K562 (cell line): ENCODE data around the gene SYNM. TPM values are rescaled to one million over a fixed set of nuclear protein-coding genes. Genes with fewer than 3 reads are reported as not detected.

ENCODE experiments used
- ATAC-seq: fragments of 200-7000 bp; cut with Tn5 transposase; 3 replicates; pipeline ENCODE4 v1.9.1; 2020; ENCODE audit warnings: moderate library complexity
- BruUV-seq: library from RNA; stranded (reverse); fragments of 400-500 nt; replicated peaks from 2 replicates; lab custom pipeline; 2021; lab: Mats Ljungman, UMichigan
- CTCF ChIA-PET: fragments of 300-600 bp; formaldehyde crosslinking; extraction: SDS; loops from one replicate; lab custom pipeline; 2021; ENCODE audit warnings: low intra/inter-chr PET ratio; lab: Yijun Ruan, JAX
- POLR2A ChIA-PET: fragments of 300-600, 350-650 bp; sonication (Branson Sonifier 250); formaldehyde crosslinking; extraction: SDS; loops from one replicate; lab custom pipeline; 2021; ENCODE audit warnings: antibody characterized with exemption, inconsistent platforms; lab: Yijun Ruan, JAX
- DNase-seq, 4 experiments: peaks; one replicate each; pipeline versions ENCODE4 v3.0.0 to v3.0.0-alpha.2; 2011 to 2018; ENCODE audit warnings: low spot score in 3 of 4, mixed read lengths in 3 of 4; ENCODE audit errors: extremely low read depth in 1 of 4
- FAIRE-seq: peaks from 2 replicates; lab custom pipeline; 2011; peaks lifted over from hg19 to GRCh38; lab: Jason Lieb, UNC
- H2AFZ ChIP-seq: 2 replicates; pipeline ENCODE4 v1.6.0; 2011; ENCODE audit warnings: low read depth, low read length, control low read depth, inconsistent platforms
- H3K27ac ChIP-seq: fragments of 200-600 bp; 3 replicates; pipeline ENCODE4 v1.8.0; 2011; ENCODE audit warnings: low read depth, mild to moderate bottlenecking, control low read depth, inconsistent platforms, low read length, moderate library complexity, mixed read lengths; ENCODE audit errors: extremely low read depth
- H3K27me3 ChIP-seq, 2 experiments: fragments of 300-600 bp in 1 of 2; 2 replicates in 1 of 2; 3 replicates in 1 of 2; pipeline versions ENCODE4 v1.6.0 to v1.8.0; 2011; ENCODE audit warnings: inconsistent platforms in 2 of 2, low read length in 2 of 2, mild to moderate bottlenecking in 1 of 2, mixed read lengths in 1 of 2, moderate library complexity in 1 of 2; ENCODE audit not compliant: control insufficient read depth in 2 of 2, insufficient read depth in 2 of 2
- H3K36me3 ChIP-seq: fragments of 300-600 bp; 3 replicates; pipeline ENCODE4 v1.8.0; 2011; ENCODE audit warnings: mild to moderate bottlenecking, low read length, inconsistent platforms; ENCODE audit not compliant: control insufficient read depth, insufficient read depth
- H3K4me1 ChIP-seq, 2 experiments: fragments of 200-600 bp in 1 of 2; replicated peaks in 1 of 2; 2 replicates in 1 of 2; 3 replicates in 1 of 2; pipeline versions ENCODE4 v1.5.1 to v1.8.0; 2011; ENCODE audit warnings: inconsistent platforms in 2 of 2, low read length in 2 of 2, mild to moderate bottlenecking in 1 of 2, mixed read lengths in 1 of 2, moderate library complexity in 1 of 2; ENCODE audit not compliant: control insufficient read depth in 2 of 2, insufficient read depth in 2 of 2
- H3K4me2 ChIP-seq: 2 replicates; pipeline ENCODE4 v1.6.1; 2011; ENCODE audit warnings: low read length, control low read depth, inconsistent platforms, mixed read lengths; ENCODE audit not compliant: insufficient read depth
- H3K4me3 ChIP-seq: fragments of 200-600 bp; sonication (generic), shearing (Covaris generic); 2 replicates; pipeline ENCODE4 v1.5.1; 2016; ENCODE audit warnings: control low read depth, inconsistent platforms
- H3K79me2 ChIP-seq: fragments of 200-600 bp; 3 replicates; pipeline ENCODE4 v1.8.0; 2011; ENCODE audit warnings: low read length, inconsistent platforms; ENCODE audit not compliant: control insufficient read depth, insufficient read depth
- H3K9ac ChIP-seq, 2 experiments: 2 replicates each; pipeline versions ENCODE4 v1.6.0 to v1.6.1; 2011; ENCODE audit warnings: low read depth in 2 of 2, low read length in 2 of 2, control low read depth in 1 of 2, inconsistent platforms in 1 of 2, mild to moderate bottlenecking in 1 of 2, mixed read lengths in 1 of 2; ENCODE audit not compliant: insufficient read depth in 1 of 2
- H3K9me1 ChIP-seq: one replicate; pipeline ENCODE4 v1.6.0; 2011; ENCODE audit warnings: inconsistent platforms, mild to moderate bottlenecking, low read length, moderate library complexity; ENCODE audit not compliant: control insufficient read depth, insufficient read depth
- H3K9me3 ChIP-seq: replicated peaks from 2 replicates; pipeline ENCODE4 v1.5.1; 2011; ENCODE audit warnings: low read depth, low read length, inconsistent platforms; ENCODE audit not compliant: control insufficient read depth, insufficient read depth
- H4K20me1 ChIP-seq: replicated peaks from 2 replicates; pipeline ENCODE4 v1.6.1; 2011; ENCODE audit warnings: low read length, inconsistent platforms, mixed read lengths; ENCODE audit not compliant: control insufficient read depth, insufficient read depth
- CGGBP1 ChIP-seq: fragments of 250-450 bp; sonication (Bioruptor Pico); IDR thresholded peaks from 2 replicates; pipeline ENCODE4 v1.9.0; 2021; ENCODE audit warnings: mild to moderate bottlenecking
- CHD1 ChIP-seq: fragments of 200-600 bp; sonication (generic); IDR thresholded peaks from one replicate; pipeline ENCODE4 v1.6.1; 2012; ENCODE audit warnings: mild to moderate bottlenecking, moderate library complexity, low read length, inconsistent platforms
- CREBBP ChIP-seq: IDR thresholded peaks from one replicate; pipeline ENCODE4 v1.6.1; 2012; ENCODE audit warnings: low read depth, mild to moderate bottlenecking, control low read depth, inconsistent platforms, low read length
- ERF ChIP-seq: fragments of 450-650 bp; formaldehyde crosslinking; IDR thresholded peaks from 2 replicates; pipeline ENCODE4 v1.4.0; 2020; ENCODE audit warnings: mild to moderate bottlenecking, mixed read lengths
- ETS2 ChIP-seq: IDR thresholded peaks from 2 replicates; pipeline ENCODE4 v1.6.1; 2016; ENCODE audit warnings: borderline replicate concordance, missing genetic modification characterization, mild to moderate bottlenecking, moderate library complexity, missing compliant biosample characterization; ENCODE audit not compliant: poor library complexity, severe bottlenecking
- JUND ChIP-seq, 2 experiments: IDR thresholded peaks; 2 replicates in 1 of 2; 3 replicates in 1 of 2; pipeline ENCODE4 v1.6.1; 2011; ENCODE audit warnings: borderline replicate concordance in 2 of 2, low read depth in 2 of 2, low read length in 2 of 2, improper control_type of control experiment in 1 of 2, missing biosample characterization in 1 of 2, missing genetic modification characterization in 1 of 2, missing genetic modification reagents in 1 of 2
- MYNN ChIP-seq, 2 experiments: sonication (generic); formaldehyde crosslinking in 1 of 2; IDR thresholded peaks; 2 replicates each; pipeline versions ENCODE4 v1.5.0 to v1.6.1; 2016 to 2020; ENCODE audit warnings: antibody characterized with exemption in 1 of 2, missing genetic modification reagents in 1 of 2
- SMAD2 ChIP-seq: fragments of 150-350 bp; IDR thresholded peaks from 2 replicates; pipeline ENCODE4 v1.6.1; 2014; ENCODE audit warnings: low read depth, mild to moderate bottlenecking, low read length
- TCF7 ChIP-seq: sonication (generic); IDR thresholded peaks from 2 replicates; pipeline ENCODE4 v1.6.1; 2016; ENCODE audit warnings: antibody characterized with exemption, borderline replicate concordance
- U2AF1 ChIP-seq: fragments of 200-400 bp; formaldehyde crosslinking; optimal IDR thresholded peaks from 2 replicates; pipeline ENCODE3; 2017; ENCODE audit warnings: mild to moderate bottlenecking, low read depth, low read length, moderate library complexity
- ZC3H8 ChIP-seq: fragments of 450-650 bp; IDR thresholded peaks from 2 replicates; pipeline ENCODE4 v1.6.1; 2017
- ZNF140 ChIP-seq: fragments of 250-450 bp; sonication (Bioruptor Pico); IDR thresholded peaks from 2 replicates; pipeline ENCODE4 v1.8.0; 2021; ENCODE audit warnings: moderate library complexity, mild to moderate bottlenecking, inconsistent platforms
- ZNF41 ChIP-seq: fragments of 250-450 bp; sonication (Bioruptor Pico); conservative IDR thresholded peaks from 2 replicates; pipeline ENCODE4 v1.4.0; 2020; ENCODE audit warnings: mild to moderate bottlenecking
- ZNF583 ChIP-seq: fragments of 250-450 bp; sonication (Bioruptor Pico); IDR thresholded peaks from 2 replicates; pipeline ENCODE4 v1.4.0; 2020
- ZNF589 ChIP-seq: fragments of 200-800 bp; sonication (Bioruptor generic); IDR thresholded peaks from 2 replicates; pipeline ENCODE4 v1.6.1; 2016; ENCODE audit warnings: low read depth, missing genetic modification characterization, missing compliant biosample characterization
- WGBS: fragments of 100-300 bp; shearing (Covaris generic); methylation state at CpG from one replicate; pipeline ENCODE4 v1.1.6; 2016; ENCODE audit warnings: low coverage, mixed read lengths; ENCODE audit not compliant: insufficient coverage; ENCODE audit errors: missing lambda C conversion rate; 5-methylcytosine and 5-hydroxymethylcytosine counted together
- in situ Hi-C: fragments of 300-500 bp; cut with MboI; formaldehyde crosslinking; loops from 4 replicates; pipeline ENCODE4 v1.15.0; 2018; ENCODE audit warnings: inconsistent platforms, mixed read lengths
- intact Hi-C: fragments of 100-400 bp; cut with micrococcal nuclease; formaldehyde crosslinking; loops from 2 replicates; pipeline ENCODE4 v1.14.2; 2022
- polyA plus RNA-seq, 8 experiments: library from polyadenylated mRNA; depleted of rRNA in 4 of 8; stranded (reverse) in 5 of 8; unstranded in 3 of 8; fragments of >200 nt; fragmentation: Nextera tagmentation in 2 of 8; fragmentation: Illumina TruSeq in 1 of 8; extraction: Ambion mirVana in 2 of 8; extraction: Trizol in 1 of 8; gene quantifications; 2 replicates each; pipeline versions ENCODE4 v1.2.1 to v1.2.3, GENCODE V29; 2011 to 2014; ENCODE audit warnings: inconsistent platforms in 1 of 8, missing spikeins in 1 of 8
- total RNA-seq, 7 experiments: library from RNA; depleted of rRNA in 6 of 7; stranded (reverse); fragments of >200 nt in 6 of 7; fragmentation: Illumina TruSeq in 2 of 7; extraction: Trizol in 2 of 7; gene quantifications; 2 replicates each; pipeline versions ENCODE4 v1.2.1 to v1.2.3, GENCODE V29; 2011 to 2021; ENCODE audit warnings: low replicate concordance in 1 of 7

Gene SYNM
- total and polyA plus RNA-seq, 9 of the 15 experiments (the other 6 are each of a cell fraction or from before 2014, with no cell fraction given) = 0.01 to 0.42 (median 0.13) TPM

DNA sequence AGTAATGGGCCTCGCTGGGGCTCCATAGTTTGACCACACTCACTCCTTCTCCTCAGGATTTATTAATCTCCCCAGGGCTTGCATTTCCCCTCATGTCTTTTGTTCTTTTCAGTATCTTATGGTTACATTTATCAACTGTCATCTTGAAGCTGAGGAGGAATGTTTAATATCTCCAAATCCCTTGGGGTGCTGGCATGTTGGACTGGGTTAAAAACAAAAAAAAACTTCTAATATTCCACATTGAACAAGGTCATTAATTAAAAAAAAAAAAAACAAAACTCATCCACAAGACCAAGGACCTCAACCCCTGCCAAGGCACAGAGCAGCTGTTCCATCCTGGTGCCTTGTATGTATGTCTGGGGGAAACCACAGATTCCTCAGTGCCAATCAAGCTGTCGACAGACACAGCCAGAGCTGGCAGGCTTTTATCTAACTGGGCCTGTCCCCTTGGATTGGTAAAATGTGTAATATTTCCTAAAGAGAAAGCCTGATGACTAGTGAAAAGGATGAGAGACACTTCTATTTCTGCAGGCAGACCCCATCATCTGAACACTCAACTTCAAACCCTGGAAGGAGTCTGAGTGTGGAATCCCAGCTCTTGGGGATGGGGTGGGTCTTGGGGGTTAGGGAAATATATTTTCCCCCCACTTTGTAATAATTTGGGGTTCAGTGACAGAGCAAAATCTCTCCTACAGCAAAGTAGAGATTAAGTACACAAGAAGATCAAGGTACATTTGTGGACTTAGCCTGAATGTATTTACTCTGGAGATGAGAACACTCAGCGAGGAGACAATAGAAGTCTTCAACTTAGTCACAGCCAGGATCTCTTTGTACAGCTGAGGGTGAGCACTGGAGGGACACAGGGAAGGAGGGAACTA, 75.4 kb downstream of the SYNM start:
- no TSS peak for BruUV-seq
- no peak overlapping the region for H3K27ac ChIP-seq
- no peak for DNase-seq
- no peaks in the 10 kb centered on the region for H3K27me3 ChIP-seq
- H3K36me3 ChIP-seq = no peaks in the 10 kb centered on the region
- H4K20me1 ChIP-seq = no peaks in the 10 kb centered on the region
- H2AFZ ChIP-seq = no peak overlapping the region
- POLR2A ChIA-PET = no interaction called here
- H3K9me3 ChIP-seq = no peaks in the 10 kb centered on the region
- no peak overlapping the region for H3K9ac ChIP-seq
- no peak overlapping the region for H3K4me2 ChIP-seq
- intact Hi-C loops (no loop called here), in situ Hi-C loops (no loop called here)
- no peaks in the 10 kb centered on the region for H3K79me2 ChIP-seq
- no peak for FAIRE-seq
- TF ChIP-seq ETS2 = no peak
- TF ChIP-seq ZC3H8 = no peak
- TF ChIP-seq MYNN (IDR thresholded peaks at IDR 0.05) = no peak
- no peak for TF ChIP-seq MYNN (CRISPR knock-in tag; IDR thresholded peaks at IDR 0.05)
- no peak for TF ChIP-seq JUND (IDR thresholded peaks at IDR 0.05; ENCODE audit: borderline replicate concordance, low read depth, low read length)
- no peak for TF ChIP-seq JUND (tag; IDR thresholded peaks at IDR 0.05; ENCODE audit: borderline replicate concordance, low read depth, low read length)
- no peak for TF ChIP-seq ZNF41 (CRISPR knock-in tag)
- no peak for TF ChIP-seq TCF7
- no peak for TF ChIP-seq ZNF140 (CRISPR knock-in tag)
- TF ChIP-seq U2AF1 = no peak
- TF ChIP-seq CREBBP = no peak
- TF ChIP-seq ERF (CRISPR knock-in tag) = no peak
- no peak for TF ChIP-seq CHD1
- no peak for TF ChIP-seq ZNF583 (CRISPR knock-in tag)
- no peak for TF ChIP-seq ZNF589 (CRISPR knock-in tag)
- TF ChIP-seq SMAD2 = no peak
- TF ChIP-seq CGGBP1 (CRISPR knock-in tag) = no peak
- WGBS = 0% methylated on average over 3 of the region's 3 CpGs
- no peak for ATAC-seq
- no peak overlapping the region for H3K4me3 ChIP-seq
- H3K4me1 ChIP-seq = no peaks in the 10 kb centered on the region; a peak in 1 of 5 replicates
- CTCF ChIA-PET = no interaction called here
- no peaks in the 10 kb centered on the region for H3K9me1 ChIP-seq
